WTC11 (cell line): Measurements from ENCODE around the gene SLC13A4.

Experiments
- CREM ChIP-seq: sonication (generic); formaldehyde crosslinking; IDR thresholded peaks from 2 replicates; pipeline ENCODE4 v1.8.1; 2022; ENCODE audit warnings: mild to moderate bottlenecking, missing genetic modification reagents, moderate library complexity
- NR2C2 ChIP-seq: sonication (generic); formaldehyde crosslinking; IDR thresholded peaks from 2 replicates; pipeline ENCODE4 v1.8.0; 2022; ENCODE audit warnings: mild to moderate bottlenecking, missing genetic modification reagents
- RELA ChIP-seq: sonication (generic); formaldehyde crosslinking; IDR thresholded peaks from 2 replicates; pipeline ENCODE4 v1.8.1; 2022; ENCODE audit warnings: missing genetic modification reagents, mild to moderate bottlenecking, borderline replicate concordance
- RORB ChIP-seq: fragments of 250-450 bp; sonication (Bioruptor Pico); IDR thresholded peaks from 2 replicates; pipeline ENCODE4 v1.9.0; 2021; ENCODE audit warnings: mild to moderate bottlenecking
- TCF7 ChIP-seq: sonication (generic); formaldehyde crosslinking; IDR thresholded peaks from 2 replicates; pipeline ENCODE4 v1.8.0; 2022; ENCODE audit warnings: mild to moderate bottlenecking, low read depth, missing genetic modification reagents, moderate library complexity
- TF ChIP-seq, protein P1 (sequence below): fragments of 200-600 bp; IDR thresholded peaks from 2 replicates; pipeline ENCODE4 v1.8.0; 2022; ENCODE audit warnings: antibody characterized with exemption
- TF ChIP-seq, protein P2 (sequence below): sonication (generic); formaldehyde crosslinking; IDR thresholded peaks from 2 replicates; pipeline ENCODE4 v1.8.1; 2022; ENCODE audit warnings: low read depth, mild to moderate bottlenecking, moderate library complexity, missing genetic modification reagents, borderline replicate concordance
- TF ChIP-seq, protein P3 (sequence below): sonication (generic); formaldehyde crosslinking; IDR thresholded peaks from 2 replicates; pipeline ENCODE4 v1.8.1; 2022; ENCODE audit warnings: low read depth, missing genetic modification reagents, borderline replicate concordance
- TF ChIP-seq, protein P4 (sequence below): sonication (generic); formaldehyde crosslinking; IDR thresholded peaks from 2 replicates; pipeline ENCODE4 v1.8.1; 2023; ENCODE audit warnings: mild to moderate bottlenecking, missing genetic modification reagents, moderate library complexity
- TF ChIP-seq, protein P5 (sequence below): sonication (generic); formaldehyde crosslinking; IDR thresholded peaks from 2 replicates; pipeline ENCODE4 v1.8.1; 2022; ENCODE audit warnings: mild to moderate bottlenecking, missing genetic modification reagents, moderate library complexity, borderline replicate concordance

DNA sequence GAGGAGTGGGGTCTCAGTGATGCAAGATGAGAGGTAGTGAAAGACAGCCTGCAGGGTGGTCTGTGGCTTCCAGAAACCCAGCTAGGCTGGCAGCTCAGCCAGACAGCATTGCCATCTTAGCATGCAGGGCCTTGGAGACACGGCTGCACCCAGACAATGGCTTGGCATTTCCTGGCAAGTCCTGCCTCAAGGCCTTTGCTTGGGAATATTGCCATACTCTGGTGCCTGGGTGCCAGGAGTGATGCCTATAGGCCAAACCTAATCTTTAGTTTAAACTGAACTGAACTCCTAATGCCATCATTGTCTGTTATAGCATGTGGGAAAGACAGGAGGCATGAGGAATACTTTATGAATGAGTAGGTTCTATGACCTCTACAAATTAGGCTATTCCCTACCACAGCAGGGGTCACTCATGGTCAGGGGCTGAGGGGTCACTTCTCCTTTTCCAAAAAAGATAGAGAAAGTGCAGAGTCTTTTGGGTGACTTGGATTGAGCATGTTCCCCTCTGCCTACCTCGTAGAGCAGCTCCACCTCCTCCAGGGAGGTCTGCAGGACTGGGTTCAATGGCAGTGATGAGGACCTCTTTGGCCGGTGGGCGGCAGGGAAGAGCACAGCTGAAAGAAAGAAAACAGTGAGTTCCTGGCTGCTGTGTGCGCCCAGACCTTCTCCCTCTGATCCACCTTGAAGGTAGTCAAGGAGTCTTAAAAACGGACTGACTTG, 8.8 kb upstream of the SLC13A4 start:
- TF ChIP-seq CREM (CRISPR knock-in tag) (no peak), RORB (CRISPR knock-in tag) (no peak), NR2C2 (CRISPR knock-in tag) (no peak), RELA (CRISPR knock-in tag) (no peak), TCF7 (CRISPR knock-in tag) (no peak)
- TF ChIP-seq, protein P1, sequence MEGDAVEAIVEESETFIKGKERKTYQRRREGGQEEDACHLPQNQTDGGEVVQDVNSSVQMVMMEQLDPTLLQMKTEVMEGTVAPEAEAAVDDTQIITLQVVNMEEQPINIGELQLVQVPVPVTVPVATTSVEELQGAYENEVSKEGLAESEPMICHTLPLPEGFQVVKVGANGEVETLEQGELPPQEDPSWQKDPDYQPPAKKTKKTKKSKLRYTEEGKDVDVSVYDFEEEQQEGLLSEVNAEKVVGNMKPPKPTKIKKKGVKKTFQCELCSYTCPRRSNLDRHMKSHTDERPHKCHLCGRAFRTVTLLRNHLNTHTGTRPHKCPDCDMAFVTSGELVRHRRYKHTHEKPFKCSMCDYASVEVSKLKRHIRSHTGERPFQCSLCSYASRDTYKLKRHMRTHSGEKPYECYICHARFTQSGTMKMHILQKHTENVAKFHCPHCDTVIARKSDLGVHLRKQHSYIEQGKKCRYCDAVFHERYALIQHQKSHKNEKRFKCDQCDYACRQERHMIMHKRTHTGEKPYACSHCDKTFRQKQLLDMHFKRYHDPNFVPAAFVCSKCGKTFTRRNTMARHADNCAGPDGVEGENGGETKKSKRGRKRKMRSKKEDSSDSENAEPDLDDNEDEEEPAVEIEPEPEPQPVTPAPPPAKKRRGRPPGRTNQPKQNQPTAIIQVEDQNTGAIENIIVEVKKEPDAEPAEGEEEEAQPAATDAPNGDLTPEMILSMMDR, result no peak
- TF ChIP-seq, protein P2, sequence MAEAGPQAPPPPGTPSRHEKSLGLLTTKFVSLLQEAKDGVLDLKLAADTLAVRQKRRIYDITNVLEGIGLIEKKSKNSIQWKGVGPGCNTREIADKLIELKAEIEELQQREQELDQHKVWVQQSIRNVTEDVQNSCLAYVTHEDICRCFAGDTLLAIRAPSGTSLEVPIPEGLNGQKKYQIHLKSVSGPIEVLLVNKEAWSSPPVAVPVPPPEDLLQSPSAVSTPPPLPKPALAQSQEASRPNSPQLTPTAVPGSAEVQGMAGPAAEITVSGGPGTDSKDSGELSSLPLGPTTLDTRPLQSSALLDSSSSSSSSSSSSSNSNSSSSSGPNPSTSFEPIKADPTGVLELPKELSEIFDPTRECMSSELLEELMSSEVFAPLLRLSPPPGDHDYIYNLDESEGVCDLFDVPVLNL (CRISPR knock-in tag), result no peak
- TF ChIP-seq, protein P3, sequence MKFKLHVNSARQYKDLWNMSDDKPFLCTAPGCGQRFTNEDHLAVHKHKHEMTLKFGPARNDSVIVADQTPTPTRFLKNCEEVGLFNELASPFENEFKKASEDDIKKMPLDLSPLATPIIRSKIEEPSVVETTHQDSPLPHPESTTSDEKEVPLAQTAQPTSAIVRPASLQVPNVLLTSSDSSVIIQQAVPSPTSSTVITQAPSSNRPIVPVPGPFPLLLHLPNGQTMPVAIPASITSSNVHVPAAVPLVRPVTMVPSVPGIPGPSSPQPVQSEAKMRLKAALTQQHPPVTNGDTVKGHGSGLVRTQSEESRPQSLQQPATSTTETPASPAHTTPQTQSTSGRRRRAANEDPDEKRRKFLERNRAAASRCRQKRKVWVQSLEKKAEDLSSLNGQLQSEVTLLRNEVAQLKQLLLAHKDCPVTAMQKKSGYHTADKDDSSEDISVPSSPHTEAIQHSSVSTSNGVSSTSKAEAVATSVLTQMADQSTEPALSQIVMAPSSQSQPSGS (CRISPR knock-in tag), result no peak
- TF ChIP-seq, protein P4, sequence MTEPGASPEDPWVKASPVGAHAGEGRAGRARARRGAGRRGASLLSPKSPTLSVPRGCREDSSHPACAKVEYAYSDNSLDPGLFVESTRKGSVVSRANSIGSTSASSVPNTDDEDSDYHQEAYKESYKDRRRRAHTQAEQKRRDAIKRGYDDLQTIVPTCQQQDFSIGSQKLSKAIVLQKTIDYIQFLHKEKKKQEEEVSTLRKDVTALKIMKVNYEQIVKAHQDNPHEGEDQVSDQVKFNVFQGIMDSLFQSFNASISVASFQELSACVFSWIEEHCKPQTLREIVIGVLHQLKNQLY, result no peak
- TF ChIP-seq, protein P5, sequence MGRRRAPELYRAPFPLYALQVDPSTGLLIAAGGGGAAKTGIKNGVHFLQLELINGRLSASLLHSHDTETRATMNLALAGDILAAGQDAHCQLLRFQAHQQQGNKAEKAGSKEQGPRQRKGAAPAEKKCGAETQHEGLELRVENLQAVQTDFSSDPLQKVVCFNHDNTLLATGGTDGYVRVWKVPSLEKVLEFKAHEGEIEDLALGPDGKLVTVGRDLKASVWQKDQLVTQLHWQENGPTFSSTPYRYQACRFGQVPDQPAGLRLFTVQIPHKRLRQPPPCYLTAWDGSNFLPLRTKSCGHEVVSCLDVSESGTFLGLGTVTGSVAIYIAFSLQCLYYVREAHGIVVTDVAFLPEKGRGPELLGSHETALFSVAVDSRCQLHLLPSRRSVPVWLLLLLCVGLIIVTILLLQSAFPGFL (CRISPR knock-in tag), result no peak
